H1 (cell line): ENCODE measurements around the gene MBNL1. TPM values are rescaled to one million over a fixed set of nuclear protein-coding genes. Genes with fewer than 3 reads are reported as not detected.

ENCODE experiments used
- CTCF ChIA-PET: fragments of 300-600 bp; sonication (Branson Sonifier 250); formaldehyde crosslinking; loops from one replicate; lab custom pipeline; 2021; ENCODE audit not compliant: partially characterized antibody; lab: Charles Lee
- POLR2A ChIA-PET: fragments of 300-600 bp; sonication (Branson Sonifier 250); formaldehyde crosslinking; loops from one replicate; lab custom pipeline; 2021; ENCODE audit warnings: inconsistent platforms; ENCODE audit not compliant: partially characterized antibody; lab: Charles Lee
- DNase-seq, 2 experiments: peaks; one replicate each; pipeline versions ENCODE4 v3.0.0 to v3.0.0-alpha.2; 2010 to 2022; ENCODE audit warnings: low spot score in 2 of 2, low read depth in 1 of 2, mixed read lengths in 1 of 2
- FAIRE-seq: peaks from 2 replicates; lab custom pipeline; 2011; peaks lifted over from hg19 to GRCh38; lab: Jason Lieb, UNC
- H2AFZ ChIP-seq: 2 replicates; pipeline ENCODE4 v1.8.1; 2012; ENCODE audit warnings: low read length, inconsistent platforms
- H2AK5ac ChIP-seq: 2 replicates; pipeline ENCODE4 v1.6.1; 2013; ENCODE audit warnings: low read depth, low read length
- H2BK120ac ChIP-seq: replicated peaks from 2 replicates; pipeline ENCODE3; 2013; ENCODE audit warnings: low read depth, low read length, inconsistent platforms
- H2BK12ac ChIP-seq: 2 replicates; pipeline ENCODE4 v1.6.1; 2013; ENCODE audit warnings: low read depth, low read length
- H2BK15ac ChIP-seq: 2 replicates; pipeline ENCODE4 v1.6.1; 2013; ENCODE audit warnings: low read length
- H2BK20ac ChIP-seq: 2 replicates; pipeline ENCODE4 v1.6.1; 2013; ENCODE audit warnings: low read length
- H2BK5ac ChIP-seq: 2 replicates; pipeline ENCODE4 v1.6.1; 2013; ENCODE audit warnings: low read depth, low read length
- H3K14ac ChIP-seq: 2 replicates; pipeline ENCODE4 v1.6.1; 2013; ENCODE audit warnings: inconsistent platforms; ENCODE audit not compliant: insufficient read length
- H3K18ac ChIP-seq: 2 replicates; pipeline ENCODE4 v1.6.1; 2013; ENCODE audit warnings: low read length; ENCODE audit errors: extremely low read depth
- H3K23ac ChIP-seq: 2 replicates; pipeline ENCODE4 v1.6.1; 2013; ENCODE audit warnings: inconsistent platforms; ENCODE audit not compliant: insufficient read length
- H3K23me2 ChIP-seq: 2 replicates; pipeline ENCODE4 v1.6.1; 2013; ENCODE audit warnings: low read depth, low read length
- H3K27ac ChIP-seq: 2 replicates; pipeline ENCODE4 v1.6.1; 2011; ENCODE audit warnings: low read depth, low read length, inconsistent platforms
- H3K27me3 ChIP-seq, 4 experiments: replicated peaks in 1 of 4; 1 replicate in 1 of 4; 2 replicates in 3 of 4; pipeline versions ENCODE4 v1.6.1 to v1.8.1; 2011 to 2013; ENCODE audit warnings: low read length in 3 of 4, mild to moderate bottlenecking in 3 of 4, inconsistent platforms in 2 of 4, mixed read lengths in 2 of 4, moderate library complexity in 1 of 4; ENCODE audit not compliant: control insufficient read depth in 3 of 4, insufficient read depth in 3 of 4; ENCODE audit errors: extremely low read depth in 1 of 4
- H3K36me3 ChIP-seq, 4 experiments: 2 replicates each; pipeline versions ENCODE4 v1.6.1 to v1.8.1; 2011 to 2013; ENCODE audit warnings: mild to moderate bottlenecking in 4 of 4, low read length in 3 of 4, moderate library complexity in 2 of 4, control low read depth in 1 of 4, inconsistent platforms in 1 of 4; ENCODE audit not compliant: insufficient read depth in 4 of 4, control insufficient read depth in 2 of 4
- H3K4ac ChIP-seq: replicated peaks from 2 replicates; pipeline ENCODE3; 2013; ENCODE audit warnings: low read length, low read depth, mixed read lengths, inconsistent platforms; ENCODE audit not compliant: insufficient read length
- H3K4me1 ChIP-seq, 4 experiments: replicated peaks in 1 of 4; 1 replicate in 1 of 4; 2 replicates in 3 of 4; pipeline versions ENCODE4 v1.6.1 to v1.8.1; 2011 to 2013; ENCODE audit warnings: low read length in 3 of 4, inconsistent platforms in 2 of 4, mixed read lengths in 1 of 4; ENCODE audit not compliant: insufficient read depth in 4 of 4, control insufficient read depth in 3 of 4
- H3K4me2 ChIP-seq, 2 experiments: 2 replicates each; pipeline versions ENCODE4 v1.6.1 to v1.8.1; 2011 to 2013; ENCODE audit warnings: low read depth in 2 of 2, low read length in 2 of 2, control low read depth in 1 of 2, inconsistent platforms in 1 of 2, mild to moderate bottlenecking in 1 of 2; ENCODE audit not compliant: insufficient read depth in 1 of 2
- H3K4me3 ChIP-seq, 4 experiments: fragments of 200-600, 300-600 bp in 1 of 4; sonication (generic), shearing (Covaris generic), sonication (Bioruptor Twin) in 1 of 4; 2 replicates each; pipeline versions ENCODE4 v1.5.1 to v1.8.1; 2011 to 2016; ENCODE audit warnings: low read length in 4 of 4, low read depth in 3 of 4, control low read depth in 2 of 4, inconsistent platforms in 2 of 4, mild to moderate bottlenecking in 2 of 4, mixed read lengths in 1 of 4, moderate library complexity in 1 of 4; ENCODE audit not compliant: insufficient read depth in 2 of 4; ENCODE audit errors: extremely low read depth in 1 of 4
- H3K56ac ChIP-seq: replicated peaks from 2 replicates; pipeline ENCODE3; 2013; ENCODE audit warnings: low read depth, mild to moderate bottlenecking, mixed read lengths, low read length, inconsistent platforms; ENCODE audit not compliant: insufficient read length
- H3K79me1 ChIP-seq: 2 replicates; pipeline ENCODE4 v1.6.1; 2013; ENCODE audit warnings: low read depth, low read length, control low read depth
- H3K79me2 ChIP-seq, 2 experiments: 2 replicates each; pipeline versions ENCODE4 v1.6.1 to v1.8.1; 2012 to 2013; ENCODE audit warnings: low read length in 2 of 2, mild to moderate bottlenecking in 2 of 2, inconsistent platforms in 1 of 2; ENCODE audit not compliant: insufficient read depth in 2 of 2, control insufficient read depth in 1 of 2
- H3K9ac ChIP-seq, 4 experiments: replicated peaks in 1 of 4; 1 replicate in 1 of 4; 2 replicates in 3 of 4; pipeline versions ENCODE4 v1.6.1 to v1.8.1; 2011 to 2013; ENCODE audit warnings: low read depth in 3 of 4, low read length in 3 of 4, control low read depth in 2 of 4, mild to moderate bottlenecking in 2 of 4, moderate library complexity in 2 of 4, inconsistent platforms in 1 of 4; ENCODE audit errors: extremely low read depth in 1 of 4
- H3K9me3 ChIP-seq, 2 experiments: 2 replicates each; pipeline versions ENCODE4 v1.6.1 to v1.8.1; 2012 to 2013; ENCODE audit warnings: mild to moderate bottlenecking in 2 of 2, moderate library complexity in 2 of 2, control low read depth in 1 of 2, inconsistent platforms in 1 of 2, low read depth in 1 of 2, low read length in 1 of 2, mixed read lengths in 1 of 2; ENCODE audit not compliant: insufficient read depth in 2 of 2
- H4K20me1 ChIP-seq, 2 experiments: replicated peaks in 1 of 2; 2 replicates each; pipeline versions ENCODE3 to v1.8.1; 2011 to 2013; ENCODE audit warnings: inconsistent platforms in 2 of 2, low read length in 2 of 2, mild to moderate bottlenecking in 1 of 2; ENCODE audit not compliant: insufficient read depth in 2 of 2, control insufficient read depth in 1 of 2
- H4K5ac ChIP-seq: 2 replicates; pipeline ENCODE4 v1.6.1; 2013; ENCODE audit warnings: low read length, low read depth, mixed read lengths, inconsistent platforms; ENCODE audit not compliant: insufficient read length
- H4K8ac ChIP-seq: 2 replicates; pipeline ENCODE4 v1.8.0; 2013; ENCODE audit warnings: mild to moderate bottlenecking, moderate library complexity, low read length, inconsistent platforms; ENCODE audit not compliant: insufficient read depth; ENCODE audit errors: extremely low read depth
- H4K91ac ChIP-seq: replicated peaks from 2 replicates; pipeline ENCODE3; 2013; ENCODE audit warnings: low read length, mixed read lengths, inconsistent platforms; ENCODE audit not compliant: insufficient read length
- BRCA1 ChIP-seq: IDR thresholded peaks from 2 replicates; pipeline ENCODE4 v1.6.1; 2012; ENCODE audit warnings: low read depth, low read length, improper control_type of control experiment
- CBX5 ChIP-seq: fragments of 300-800, 300-1000 bp; sonication (generic); IDR thresholded peaks from 2 replicates; pipeline ENCODE4 v1.7.1; 2016; ENCODE audit warnings: antibody characterized with exemption, low read length, low read depth
- EP300 ChIP-seq, 2 experiments: IDR thresholded peaks; 1 replicate in 1 of 2; 2 replicates in 1 of 2; pipeline ENCODE4 v1.6.1; 2011 to 2012; ENCODE audit warnings: low read depth in 2 of 2, low read length in 2 of 2, mild to moderate bottlenecking in 2 of 2, borderline replicate concordance in 1 of 2, inconsistent platforms in 1 of 2, moderate library complexity in 1 of 2
- GTF2F1 ChIP-seq: IDR thresholded peaks from 2 replicates; pipeline ENCODE4 v1.6.1; 2012; ENCODE audit warnings: low read depth, low read length, improper control_type of control experiment, borderline replicate concordance
- HDAC6 ChIP-seq: IDR thresholded peaks from one replicate; pipeline ENCODE4 v1.7.1; 2012; ENCODE audit warnings: low read depth, mild to moderate bottlenecking, inconsistent platforms, low read length, moderate library complexity
- MAX ChIP-seq: IDR thresholded peaks from 2 replicates; pipeline ENCODE4 v1.6.1; 2012; ENCODE audit warnings: inconsistent platforms
- POU5F1 ChIP-seq: IDR thresholded peaks from 2 replicates; pipeline ENCODE4 v1.6.1; 2011; ENCODE audit warnings: low read depth, mild to moderate bottlenecking, low read length, moderate library complexity
- RAD21 ChIP-seq, 2 experiments: IDR thresholded peaks in 1 of 2; conservative IDR thresholded peaks in 1 of 2; 2 replicates each; pipeline ENCODE4 v1.6.1; 2011; ENCODE audit warnings: low read depth in 2 of 2, low read length in 2 of 2, improper control_type of control experiment in 1 of 2, inconsistent platforms in 1 of 2, mild to moderate bottlenecking in 1 of 2, moderate library complexity in 1 of 2
- RBBP5 ChIP-seq: IDR thresholded peaks from 2 replicates; pipeline ENCODE4 v1.7.1; 2012; ENCODE audit warnings: low read depth, mild to moderate bottlenecking, inconsistent platforms, low read length, moderate library complexity, borderline replicate concordance
- RNF2 ChIP-seq: fragments of 200-900, 300-1000 bp; sonication (generic); IDR thresholded peaks from 2 replicates; pipeline ENCODE4 v1.7.1; 2016; ENCODE audit warnings: borderline replicate concordance, low read depth, mild to moderate bottlenecking, antibody characterized with exemption, low read length; ENCODE audit not compliant: poor library complexity, severe bottlenecking; ENCODE audit errors: missing control alignments
- SUZ12 ChIP-seq: fragments of 200-600 bp; sonication (generic); IDR thresholded peaks from 2 replicates; pipeline ENCODE4 v1.6.1; 2012; ENCODE audit warnings: mild to moderate bottlenecking, inconsistent platforms, low read length, moderate library complexity, mixed read lengths
- TAF7 ChIP-seq: optimal IDR thresholded peaks from 2 replicates; pipeline ENCODE3; 2011; ENCODE audit warnings: low read depth, mild to moderate bottlenecking, inconsistent platforms, low read length, moderate library complexity, borderline replicate concordance
- WGBS, 2 experiments: shearing (Covaris generic) in 1 of 2; methylation state at CpG; one replicate each; pipeline versions ENCODE4 v1.1.6 to v1.1.7; 2013 to 2015; ENCODE audit warnings: low lambda C conversion rate in 2 of 2, mixed read lengths in 2 of 2, inconsistent platforms in 1 of 2, low coverage in 1 of 2, missing lambda C conversion rate in 1 of 2; ENCODE audit not compliant: insufficient replicate concordance in 2 of 2, insufficient coverage in 1 of 2, insufficient read length in 1 of 2; ENCODE audit errors: extremely low coverage in 1 of 2, missing lambda C conversion rate in 1 of 2; 5-methylcytosine and 5-hydroxymethylcytosine counted together
- polyA plus RNA-seq, 7 experiments: library from polyadenylated mRNA; depleted of rRNA in 3 of 7; stranded (reverse) in 5 of 7; unstranded in 2 of 7; fragments of >200 nt in 5 of 7; fragments of 200-250 nt in 2 of 7; gene quantifications; 1 replicate in 5 of 7; 2 replicates in 1 of 7; 4 replicates in 1 of 7; pipeline versions ENCODE4 v1.2.1 to v1.2.3, GENCODE V29; 2011 to 2013; ENCODE audit warnings: missing spikeins in 2 of 7, mixed read lengths in 2 of 7
- total RNA-seq: library from RNA; stranded (reverse); fragmentation: NEBNext Ultra II Directional; extraction: Animal tissue kit (Norgen Biotek cat#: 25700); gene quantifications from 2 replicates; pipeline ENCODE4 v1.2.1, GENCODE V29; 2021

Gene MBNL1
- total and polyA plus RNA-seq, 2 of the 8 experiments (the other 6 are each of a cell fraction or from before 2014, with no cell fraction given): 5.0 to 16.4 TPM

DNA sequence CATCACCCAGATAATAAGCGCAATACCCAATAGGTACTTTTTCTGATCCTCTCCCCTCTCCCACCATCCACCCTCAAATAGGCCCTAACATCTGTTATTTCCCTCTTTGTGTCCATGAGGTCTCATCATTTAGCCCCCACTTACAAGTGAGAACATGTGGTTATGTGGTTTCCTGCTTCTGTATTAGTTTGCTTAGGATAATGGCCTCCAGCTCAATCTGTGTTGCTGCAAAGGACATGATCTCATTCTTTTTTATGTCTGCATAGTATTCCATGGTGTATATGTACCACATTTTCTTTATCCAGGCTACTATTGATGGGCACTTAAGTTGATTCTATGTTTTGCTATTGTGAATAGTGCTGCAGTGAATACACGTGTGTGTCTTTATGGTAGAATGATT lies 165.4 kb downstream of the MBNL1 start:
- Histone ChIP-seq H2BK15ac (no peak overlapping the region), H4K8ac (no peak overlapping the region), H3K23ac (no peak overlapping the region), H3K56ac (no peak overlapping the region), H4K91ac (no peak overlapping the region), H3K27ac (no peak overlapping the region), H3K4me1 (no peaks in the 10 kb centered on the region), H3K9ac (no peak overlapping the region), H3K79me2 (0 out of 4 replicates have a peak, but pooled peaks cover 0 to 3% of the 10 kb centered on the region in 2 experiments), H3K23me2 (no peaks in the 10 kb centered on the region; the same call in 1 of the 2 replicates), H2AK5ac (no peak overlapping the region), H3K4ac (no peak overlapping the region), H4K5ac (no peak overlapping the region), H3K79me1 (no peaks in the 10 kb centered on the region), H3K9me3 (no peaks in the 10 kb centered on the region), H3K27me3 (peaks cover 0 to 1% (median 0%) of the 10 kb centered on the region in 4 experiments; a peak in 1 of 7 replicates), H3K14ac (no peak overlapping the region), H3K4me3 (no peak overlapping the region), H3K18ac (no peak overlapping the region), H3K36me3 (peaks cover 0 to 2% (median 0%) of the 10 kb centered on the region in 4 experiments; a peak in 1 of 8 replicates), H2BK12ac (no peak overlapping the region), H2BK20ac (no peak overlapping the region), H2BK5ac (no peak overlapping the region), H4K20me1 (peaks cover 0 to 3% of the 10 kb centered on the region in 2 experiments), H3K4me2 (no peak overlapping the region), H2BK120ac (no peak overlapping the region), H2AFZ (no peak overlapping the region)
- ChIA-PET POLR2A (no interaction called here), CTCF (no interaction called here)
- FAIRE-seq: no peak
- WGBS, 2 experiments: 93% methylated on average over 2 of the region's 2 CpGs; no CpG with 5 or more reads in 1 of the 2 experiments
- DNase-seq: no peak
- TF ChIP-seq RAD21 (IDR thresholded peaks at IDR 0.05 in 1 of 2, conservative IDR thresholded peaks at IDR 0.05 in 1 of 2; ENCODE audit: low read depth in 2 of 2, low read length in 2 of 2) (no peak), MAX (no peak), GTF2F1 (no peak), RNF2 (no peak), RBBP5 (no peak), SUZ12 (no peak), CBX5 (no peak), BRCA1 (no peak), HDAC6 (no peak), TAF7 (no peak), EP300 (IDR thresholded peaks at IDR 0.05; ENCODE audit: borderline replicate concordance in 1 of 2, low read depth in 2 of 2, low read length in 2 of 2) (no peak), POU5F1 (no peak)
